ENCODE data around the gene LIX1. TPM values are rescaled to one million over a fixed set of nuclear protein-coding genes. Genes with fewer than 3 reads are reported as not detected.

LIX1 gene
- total and polyA plus RNA-seq, 2 of the 13 experiments (the other 11 are each of a cell fraction or from before 2014, with no cell fraction given) = not detected

- TF ChIP-seq ARHGAP35 (CRISPR knock-in tag; IDR thresholded peaks at IDR 0.05; ENCODE audit: borderline replicate concordance) (peak; percentile 37; the same call in 1 of the 2 replicates), ZNF496 (CRISPR knock-in tag; IDR thresholded peaks at IDR 0.05; ENCODE audit: insufficient replicate concordance) (no peak), NRL (CRISPR knock-in tag; IDR thresholded peaks at IDR 0.05; ENCODE audit: borderline replicate concordance) (peak; percentile 75; the same call in 1 of the 2 replicates), ZSCAN12 (CRISPR knock-in tag; IDR thresholded peaks at IDR 0.05) (peak; percentile 94), ZNF552 (CRISPR knock-in tag; IDR thresholded peaks at IDR 0.05; ENCODE audit: borderline replicate concordance) (peak; percentile 93; the same call in 1 of the 2 replicates), KLF13 (CRISPR knock-in tag; IDR thresholded peaks at IDR 0.05) (no peak), DZIP1 (CRISPR knock-in tag; IDR thresholded peaks at IDR 0.05) (peak; percentile 66; the same call in 1 of the 2 replicates), EZH2 (conservative IDR thresholded peaks at IDR 0.05; ENCODE audit: low read depth, low read length) (no peak), HOXD1 (CRISPR knock-in tag; IDR thresholded peaks at IDR 0.05) (0 out of 2 replicates have a peak, but pooled peaks have one; percentile 17), ADNP (CRISPR knock-in tag; IDR thresholded peaks at IDR 0.05) (no peak), CBX1 (IDR thresholded peaks at IDR 0.05; ENCODE audit: low read depth) (no peak), ZMAT3 (CRISPR knock-in tag; conservative IDR thresholded peaks at IDR 0.05) (peak; percentile 87), SIN3A (IDR thresholded peaks at IDR 0.05; ENCODE audit: borderline replicate concordance, low read depth, low read length) (0 out of 2 replicates have a peak, but pooled peaks have one; percentile 41), ZNF160 (CRISPR knock-in tag; IDR thresholded peaks at IDR 0.05) (no peak; the same call in 1 of the 2 replicates), MXD3 (CRISPR knock-in tag; IDR thresholded peaks at IDR 0.05) (peak; percentile 68; the same call in 1 of the 2 replicates), ZNF451 (CRISPR knock-in tag; IDR thresholded peaks at IDR 0.05) (peak; percentile 83; the same call in 1 of the 2 replicates), MBNL3 (CRISPR knock-in tag; conservative IDR thresholded peaks at IDR 0.05) (no peak), FOXJ3 (CRISPR knock-in tag; IDR thresholded peaks at IDR 0.05; ENCODE audit: borderline replicate concordance) (no peak)
- TF ChIP-seq, protein P1, sequence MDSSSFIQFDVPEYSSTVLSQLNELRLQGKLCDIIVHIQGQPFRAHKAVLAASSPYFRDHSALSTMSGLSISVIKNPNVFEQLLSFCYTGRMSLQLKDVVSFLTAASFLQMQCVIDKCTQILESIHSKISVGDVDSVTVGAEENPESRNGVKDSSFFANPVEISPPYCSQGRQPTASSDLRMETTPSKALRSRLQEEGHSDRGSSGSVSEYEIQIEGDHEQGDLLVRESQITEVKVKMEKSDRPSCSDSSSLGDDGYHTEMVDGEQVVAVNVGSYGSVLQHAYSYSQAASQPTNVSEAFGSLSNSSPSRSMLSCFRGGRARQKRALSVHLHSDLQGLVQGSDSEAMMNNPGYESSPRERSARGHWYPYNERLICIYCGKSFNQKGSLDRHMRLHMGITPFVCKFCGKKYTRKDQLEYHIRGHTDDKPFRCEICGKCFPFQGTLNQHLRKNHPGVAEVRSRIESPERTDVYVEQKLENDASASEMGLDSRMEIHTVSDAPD (CRISPR knock-in tag; IDR thresholded peaks at IDR 0.05) = 0 out of 2 replicates have a peak, but pooled peaks have one; percentile 10
Measured at GRCh38 chr5:97183100-97183929, 40.9 kb upstream of the LIX1 start, which contains the start of gene RIOK2 (continued).
